22Rv1 (cell line): ENCODE results near the gene ZBTB5.

Experiments
- CTCF ChIP-seq: fragments of 450-650 bp; IDR thresholded peaks from 2 replicates; pipeline ENCODE4 v1.5.1; 2017; ENCODE audit warnings: mild to moderate bottlenecking
- ZFX ChIP-seq: fragments of 450-650 bp; IDR thresholded peaks from 2 replicates; pipeline ENCODE4 v1.6.1; 2017; ENCODE audit warnings: antibody characterized with exemption, borderline replicate concordance

- TF ChIP-seq CTCF (no peak), ZFX (no peak)
Measured at GRCh38 chr9:37420271-37421215, 44.7 kb downstream of the ZBTB5 start.
